CD4-positive, alpha-beta T cell (primary cell): ENCODE data around the gene NRXN2. TPM values are rescaled to one million over a fixed set of nuclear protein-coding genes. Genes with fewer than 3 reads are reported as not detected.
"Not testable (repeated sequence)": the region's sequence is repeated elsewhere in the genome, so short reads cannot be mapped to it uniquely, and the experiment has no call there.

ENCODE experiments used
- ATAC-seq: fragments of 200-7000 bp; cut with Tn5 transposase; one replicate; pipeline ENCODE4 v1.10.0; 2022; ENCODE audit warnings: mild to moderate bottlenecking; ENCODE audit not compliant: poor library complexity
- CTCF ChIA-PET: fragments of 350-600 bp; sonication (Branson Sonifier 250); formaldehyde crosslinking; loops from one replicate; lab custom pipeline; 2021; ENCODE audit warnings: antibody characterized with exemption, inconsistent platforms; lab: Charles Lee
- POLR2A ChIA-PET: fragments of 350-600 bp; sonication (Branson Sonifier 250); formaldehyde crosslinking; loops from one replicate; lab custom pipeline; 2021; ENCODE audit warnings: antibody characterized with exemption, inconsistent platforms; lab: Charles Lee
- DNase-seq, 14 experiments: peaks; one replicate each; pipeline ENCODE4 v3.0.0-alpha.2; 2013 to 2020; ENCODE audit warnings: mixed read lengths in 2 of 14
- H3K27ac ChIP-seq, 2 donors: one replicate each; pipeline versions ENCODE4 v1.5.1 to v1.7.0; 2013; ENCODE audit warnings: low read length in 2 of 2, low read depth in 1 of 2, mild to moderate bottlenecking in 1 of 2
- H3K27me3 ChIP-seq, 2 experiments: 1 replicate in 1 of 2; 2 replicates in 1 of 2; pipeline versions ENCODE4 v1.6.1 to v1.7.0; 2013; ENCODE audit warnings: low read length in 2 of 2, control low read depth in 1 of 2, mild to moderate bottlenecking in 1 of 2, moderate library complexity in 1 of 2; ENCODE audit not compliant: insufficient read depth in 2 of 2, control insufficient read depth in 1 of 2
- H3K36me3 ChIP-seq: one replicate; pipeline ENCODE4 v1.6.1; 2013; ENCODE audit warnings: low read length, control low read depth; ENCODE audit not compliant: insufficient read depth
- H3K4me1 ChIP-seq: one replicate; pipeline ENCODE4 v1.6.1; 2013; ENCODE audit warnings: low read length, control low read depth; ENCODE audit not compliant: insufficient read depth
- H3K4me3 ChIP-seq: one replicate; pipeline ENCODE4 v1.5.1; 2013; ENCODE audit warnings: mild to moderate bottlenecking, low read length, moderate library complexity
- H3K9me3 ChIP-seq, 2 experiments: 1 replicate in 1 of 2; 2 replicates in 1 of 2; pipeline versions ENCODE4 v1.6.1 to v1.7.0; 2013; ENCODE audit warnings: low read length in 2 of 2, mild to moderate bottlenecking in 2 of 2, control low read depth in 1 of 2, moderate library complexity in 1 of 2; ENCODE audit not compliant: control insufficient read depth in 1 of 2, insufficient read depth in 1 of 2
- H3K27ac Mint-ChIP-seq: one replicate; pipeline ENCODE4 v1.8.0; 2020; ENCODE audit warnings: mixed read lengths
- H3K27me3 Mint-ChIP-seq: one replicate; pipeline ENCODE4 v1.8.0; 2021; ENCODE audit warnings: mixed read lengths
- H3K36me3 Mint-ChIP-seq: one replicate; pipeline ENCODE4 v1.8.0; 2021; ENCODE audit warnings: low read depth, mixed read lengths
- H3K4me1 Mint-ChIP-seq: one replicate; pipeline ENCODE4 v1.8.0; 2021; ENCODE audit warnings: low read depth, mixed read lengths
- H3K4me3 Mint-ChIP-seq: one replicate; pipeline ENCODE4 v1.8.0; 2020; ENCODE audit warnings: mild to moderate bottlenecking, mixed read lengths
- H3K9me3 Mint-ChIP-seq: one replicate; pipeline ENCODE4 v1.8.0; 2020; ENCODE audit warnings: mixed read lengths
- CTCF ChIP-seq: fragments of 200-600 bp; IDR thresholded peaks from one replicate; pipeline ENCODE4 v1.8.0; 2022; ENCODE audit warnings: antibody characterized with exemption, mild to moderate bottlenecking
- intact Hi-C, 2 experiments: fragments of 100-400 bp; cut with DNase I in 1 of 2; cut with micrococcal nuclease in 1 of 2; formaldehyde crosslinking; loops; one replicate each; pipeline versions ENCODE4 v1.15.1 to v1.9.0; 2023 to 2025; cut with DNase I, micrococcal nuclease
- total RNA-seq, 174 experiments: library from RNA in 2 of 174; stranded (reverse) in 2 of 174; gene quantifications; one replicate each; pipeline ENCODE4 v1.2.3 and lab custom pipeline; 2021 to 2026

Gene NRXN2
- total RNA-seq, 2 experiments from 2014 or later: 0.05 to 0.31 TPM

- TF ChIP-seq CTCF: no peak
- no peak for DNase-seq
- Histone ChIP-seq H3K27ac (no peak overlapping the region), H3K36me3 (no peaks in the 10 kb centered on the region), H3K4me3 (no peak overlapping the region), H3K9me3 (no peaks in the 10 kb centered on the region), H3K4me1 (no peaks in the 10 kb centered on the region), H3K27me3 (no peaks in the 10 kb centered on the region)
- ChIA-PET POLR2A (no interaction called here), CTCF (interaction anchor here (0.6 kb wide), 1 partner anchor 174 kb away, joined by 3 read pairs; no protein-coding TSS in a partner anchor)
- Mint-ChIP-seq H3K27me3 (no peaks in the 10 kb centered on the region), H3K36me3 (no peaks in the 10 kb centered on the region), H3K27ac (no peak overlapping the region), H3K9me3 (no peaks in the 10 kb centered on the region), H3K4me1 (peaks cover 6% of the 10 kb centered on the region), H3K4me3 (no peak overlapping the region)
- ATAC-seq: no peak
- intact Hi-C loops: no loop called here
Measured at GRCh38 chr11:64561984-64562722, 160.8 kb downstream of the NRXN2 start.

GRCh38 chr11:64561429-64561828 is 161.6 kb downstream of the NRXN2 start:
- H3K27ac ChIP-seq, H3K27ac Mint-ChIP-seq, CTCF ChIA-PET, H3K4me3 ChIP-seq, intact Hi-C loops, H3K27me3 ChIP-seq, H3K4me1 Mint-ChIP-seq, H3K27me3 Mint-ChIP-seq, DNase-seq, H3K4me1 ChIP-seq, H3K9me3 Mint-ChIP-seq, H3K9me3 ChIP-seq, ATAC-seq, POLR2A ChIA-PET, H3K36me3 Mint-ChIP-seq, H3K36me3 ChIP-seq, H3K4me3 Mint-ChIP-seq: not testable (repeated sequence)

- POLR2A ChIA-PET: no interaction called here
- no peaks in the 10 kb centered on the region for H3K4me1 ChIP-seq
- Mint-ChIP-seq H3K36me3 (no peaks in the 10 kb centered on the region), H3K4me3 (no peak overlapping the region), H3K9me3 (no peaks in the 10 kb centered on the region), H3K4me1 (no peaks in the 10 kb centered on the region), H3K27me3 (no peaks in the 10 kb centered on the region), H3K27ac (no peak overlapping the region)
- H3K36me3 ChIP-seq: no peaks in the 10 kb centered on the region
- intact Hi-C loops: no loop called here
- DNase-seq (no peak), ATAC-seq (no peak)
- H3K27ac ChIP-seq: no peak overlapping the region
- H3K27me3 ChIP-seq: no peaks in the 10 kb centered on the region
- no peak for TF ChIP-seq CTCF
- CTCF ChIA-PET: no interaction called here
- no peak overlapping the region for H3K4me3 ChIP-seq
- H3K9me3 ChIP-seq: no peaks in the 10 kb centered on the region
Measured at GRCh38 chr11:64560941-64561340, 162.1 kb downstream of the NRXN2 start.
